Jurkat, Clone E6-1 (cell line): Measurements from ENCODE around the gene TMEM259.

ENCODE experiments used
- DNase-seq: peaks from one replicate; pipeline ENCODE4 v3.0.0-alpha.2; 2011; ENCODE audit warnings: low read depth, low spot score
- H3K4me3 ChIP-seq: 2 replicates; pipeline ENCODE4 v1.5.1; 2011; ENCODE audit warnings: mild to moderate bottlenecking, low read length, control low read depth, moderate library complexity

TMEM259 gene

DNA sequence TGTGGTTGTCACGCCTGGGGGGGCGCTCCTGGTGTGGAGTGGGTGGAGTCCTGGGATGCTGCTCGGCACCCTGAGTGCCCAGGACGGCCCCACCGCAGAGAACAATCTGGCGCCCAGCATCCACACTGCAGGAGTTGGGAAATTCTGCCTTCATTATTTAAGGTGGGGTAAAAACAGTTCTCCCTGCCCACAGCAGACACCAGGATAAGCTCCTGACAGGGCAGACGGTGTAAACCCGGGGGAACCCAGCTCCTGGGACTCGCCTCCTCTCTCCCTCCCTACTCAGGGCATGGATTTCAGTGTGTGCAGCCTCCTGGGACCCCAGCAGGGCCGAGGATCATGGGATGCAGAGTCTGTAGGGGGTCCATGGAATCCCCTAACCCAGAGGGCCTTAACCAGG is 44.4 kb downstream of the TMEM259 start:
- no peak overlapping the region for H3K4me3 ChIP-seq
- no peak for DNase-seq

DNA sequence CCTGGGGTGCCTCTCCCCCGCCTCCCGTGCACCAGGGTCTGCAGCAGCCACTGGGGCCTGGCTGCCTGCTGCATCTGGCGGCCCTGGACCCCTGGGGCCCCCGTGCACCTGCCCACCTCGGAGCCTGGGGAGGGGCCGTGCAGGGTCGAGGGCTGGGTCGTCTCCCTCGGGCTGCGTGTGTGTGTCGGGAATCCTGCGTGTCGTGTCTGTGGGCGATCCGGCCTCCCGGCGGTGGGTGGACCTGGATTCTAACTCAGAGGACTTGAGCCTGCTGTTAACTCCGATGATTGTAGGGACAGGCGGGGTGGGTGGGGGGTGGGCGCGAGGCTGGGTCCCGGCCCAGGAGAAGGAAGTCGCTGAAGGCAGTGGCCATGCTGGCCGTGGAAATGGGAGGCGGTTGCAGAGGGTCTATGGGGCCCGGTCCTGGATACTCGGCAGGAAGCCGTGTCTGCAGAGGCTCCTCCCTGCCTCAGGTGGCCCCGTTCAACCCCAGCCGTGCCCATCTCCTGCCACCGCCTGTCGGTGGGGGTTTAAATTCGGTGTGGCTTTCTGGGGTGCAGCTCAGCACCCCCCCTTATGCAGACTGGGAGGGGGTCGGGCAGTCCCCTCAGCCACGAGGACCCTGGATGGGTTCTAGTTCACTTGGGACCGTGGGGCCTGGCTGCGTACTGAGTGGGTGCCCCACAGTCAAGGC is 46.2 kb downstream of the TMEM259 start:
- no peak for DNase-seq
- no peak overlapping the region for H3K4me3 ChIP-seq

DNA sequence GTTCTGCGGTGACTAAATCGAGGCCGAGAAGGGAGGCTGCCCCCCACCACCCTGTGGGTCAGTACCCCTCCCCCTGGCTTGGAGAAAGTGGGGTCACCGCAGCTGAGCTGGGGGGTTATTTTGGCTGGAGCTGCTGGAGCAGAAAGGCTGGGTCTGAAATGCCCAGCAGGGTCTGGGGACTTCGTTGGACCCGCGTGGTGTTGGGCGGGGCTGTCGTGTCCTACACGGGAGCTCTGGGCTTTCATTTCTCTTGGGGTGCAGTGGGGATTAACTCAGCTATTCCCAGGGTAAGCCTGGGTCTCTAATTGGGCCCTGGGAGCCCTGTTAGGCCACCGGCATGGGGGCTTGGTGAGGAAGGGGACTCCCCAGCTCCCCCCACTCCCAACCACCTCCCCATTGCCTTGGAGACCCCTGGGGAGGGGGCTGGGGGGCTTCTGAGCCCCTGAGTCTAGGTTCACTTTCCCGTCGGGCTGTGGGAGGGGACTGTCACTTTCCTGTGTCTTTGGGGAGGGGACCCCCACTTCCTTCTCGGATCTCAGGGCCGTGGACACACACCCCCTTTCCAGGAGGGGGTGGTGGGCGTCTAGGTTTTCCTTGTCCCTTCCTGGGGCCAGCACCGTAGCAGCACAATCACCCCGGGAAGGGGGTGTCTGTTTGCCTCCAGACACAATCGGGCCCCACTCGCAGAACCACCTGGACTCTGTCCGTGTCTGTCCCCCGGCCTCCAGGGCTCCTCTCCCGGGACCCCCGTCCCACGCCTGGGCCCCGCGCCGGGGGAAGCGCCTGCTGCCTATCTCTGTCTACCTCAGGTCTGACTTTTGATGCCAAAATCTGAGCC is 47.0 kb downstream of the TMEM259 start:
- H3K4me3 ChIP-seq = no peak overlapping the region
- DNase-seq = no peak

DNA sequence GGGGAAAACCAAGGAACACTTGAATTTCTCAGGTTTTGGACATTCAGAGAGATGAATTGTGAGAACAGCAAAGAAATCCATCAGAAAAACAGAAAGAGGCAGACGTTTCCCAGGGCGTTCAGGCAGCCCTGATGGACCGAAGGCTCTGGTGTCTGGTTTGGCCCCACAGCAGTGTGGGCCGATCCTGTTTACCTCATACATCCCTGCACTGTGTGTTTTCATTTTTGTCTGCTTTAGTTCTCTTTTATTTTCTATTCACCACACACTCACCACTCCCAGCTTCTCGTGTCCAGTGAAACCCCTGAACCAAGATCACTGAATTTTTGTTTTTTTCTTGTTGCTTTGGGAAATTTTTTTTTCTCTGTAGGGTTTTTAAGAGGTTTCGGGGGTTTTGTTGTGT is 48.6 kb downstream of the TMEM259 start:
- H3K4me3 ChIP-seq = no peak overlapping the region
- DNase-seq = no peak

DNA sequence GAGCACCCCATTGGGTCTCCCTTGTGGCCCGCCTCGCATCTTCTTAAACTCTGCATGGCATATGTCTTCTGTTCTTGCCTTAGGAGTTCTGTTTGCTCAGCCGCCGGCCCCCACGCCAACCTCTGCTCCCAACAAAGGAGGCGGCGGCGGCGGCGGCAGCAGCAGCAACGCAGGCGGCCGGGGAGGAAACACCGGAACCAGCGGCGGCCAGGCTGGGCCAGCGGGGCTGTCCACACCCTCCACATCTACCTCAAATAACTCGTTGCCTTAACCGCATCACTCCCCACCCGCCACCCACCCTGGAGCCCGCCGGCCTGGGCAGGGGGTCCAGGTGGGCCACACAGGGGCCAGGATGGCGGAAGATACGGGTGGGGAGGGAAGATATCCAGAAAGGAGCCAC is 49.1 kb downstream of the TMEM259 start:
- no peak for DNase-seq
- no peak overlapping the region for H3K4me3 ChIP-seq

DNA sequence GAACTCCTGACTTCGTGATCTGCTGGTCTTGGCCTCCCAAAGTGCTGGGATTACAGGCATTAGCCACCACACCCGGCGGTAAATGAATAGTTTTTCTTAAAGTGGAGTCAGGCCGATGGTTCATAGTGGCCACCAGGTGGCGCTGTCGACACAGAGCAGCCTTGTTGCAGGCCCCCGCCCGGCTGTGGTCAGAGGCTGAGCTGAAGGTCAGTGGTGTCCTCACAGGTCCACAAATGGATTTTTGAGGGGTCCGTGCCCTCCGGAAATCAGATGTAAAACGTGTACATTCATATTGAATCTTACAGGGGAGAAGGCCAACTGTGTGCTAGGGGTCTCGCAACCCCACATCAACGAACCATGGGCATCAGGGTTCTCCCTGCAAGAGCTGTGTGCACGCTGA is 50.2 kb downstream of the TMEM259 start:
- no peak overlapping the region for H3K4me3 ChIP-seq
- no peak for DNase-seq

DNA sequence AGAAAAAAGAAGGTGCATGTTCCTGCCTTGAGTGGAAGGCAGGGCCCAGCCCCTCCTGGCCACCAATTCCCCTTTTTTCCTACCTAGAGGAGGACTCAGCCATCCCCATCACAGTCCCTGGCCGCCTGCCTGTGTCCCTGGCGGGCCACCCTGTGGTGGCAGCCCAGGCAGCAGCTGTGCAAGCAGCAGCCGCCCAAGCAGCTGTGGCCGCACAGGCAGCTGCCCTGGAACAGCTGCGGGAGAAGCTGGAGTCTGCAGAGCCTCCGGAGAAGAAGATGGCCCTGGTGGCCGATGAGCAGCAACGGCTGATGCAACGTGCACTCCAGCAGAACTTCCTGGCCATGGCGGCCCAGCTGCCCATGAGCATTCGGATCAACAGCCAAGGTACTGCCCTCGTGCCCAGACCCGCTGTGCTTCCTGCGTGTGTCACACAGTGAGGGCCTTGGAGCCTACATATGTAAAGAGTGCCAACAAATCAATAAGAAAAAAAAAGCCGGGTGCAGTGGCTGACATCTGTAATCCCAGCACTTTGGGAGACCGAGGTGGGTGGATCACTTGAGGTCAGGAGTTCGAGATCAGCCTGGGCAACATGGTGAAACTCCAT is 54.3 kb downstream of the TMEM259 start:
- no peak for DNase-seq

DNA sequence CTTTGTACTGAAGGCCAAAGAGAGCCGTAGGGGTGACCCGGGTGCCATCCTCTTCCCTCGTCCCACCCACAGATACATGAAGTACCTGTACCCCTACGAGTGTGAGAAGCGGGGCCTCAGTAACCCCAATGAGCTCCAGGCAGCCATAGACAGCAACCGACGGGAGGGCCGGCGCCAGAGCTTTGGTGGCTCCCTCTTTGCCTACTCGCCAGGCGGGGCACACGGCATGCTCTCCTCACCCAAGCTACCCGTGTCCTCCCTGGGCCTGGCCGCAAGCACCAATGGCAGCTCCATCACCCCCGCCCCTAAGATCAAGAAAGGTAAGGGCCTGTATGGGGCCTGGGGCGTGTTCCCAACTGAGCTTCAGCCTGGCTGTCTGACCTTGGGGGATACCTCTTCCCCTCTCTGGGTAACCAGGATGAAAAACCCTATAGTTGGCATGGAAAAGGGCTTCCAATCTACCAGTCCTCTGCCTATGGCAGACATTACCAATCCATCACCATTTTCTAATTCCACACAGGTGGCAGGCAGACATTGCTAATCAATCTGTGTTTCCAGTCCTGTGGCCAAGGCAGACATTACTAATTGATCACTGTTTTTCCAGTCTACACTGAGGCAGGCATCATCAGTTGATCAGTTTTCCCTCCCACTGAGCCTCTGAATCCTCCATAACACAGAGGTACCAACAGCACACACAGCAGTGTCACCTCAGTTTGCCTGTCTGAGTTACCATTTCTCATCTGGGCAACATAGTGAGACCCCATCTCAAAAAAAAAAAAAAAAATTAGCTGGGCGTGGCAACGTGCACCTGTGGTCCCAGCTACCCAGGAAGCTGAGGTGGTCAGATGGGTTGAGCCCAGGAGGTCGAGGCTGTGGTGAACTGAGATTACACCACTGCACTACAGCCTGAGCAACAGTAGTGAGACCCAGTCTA is 55.9 kb downstream of the TMEM259 start:
- DNase-seq = peak; percentile 57
- no peak overlapping the region for H3K4me3 ChIP-seq

More for the DNA sequence above, 54.3 kb downstream of the TMEM259 start:
- H3K4me3 ChIP-seq = no peak overlapping the region

DNA sequence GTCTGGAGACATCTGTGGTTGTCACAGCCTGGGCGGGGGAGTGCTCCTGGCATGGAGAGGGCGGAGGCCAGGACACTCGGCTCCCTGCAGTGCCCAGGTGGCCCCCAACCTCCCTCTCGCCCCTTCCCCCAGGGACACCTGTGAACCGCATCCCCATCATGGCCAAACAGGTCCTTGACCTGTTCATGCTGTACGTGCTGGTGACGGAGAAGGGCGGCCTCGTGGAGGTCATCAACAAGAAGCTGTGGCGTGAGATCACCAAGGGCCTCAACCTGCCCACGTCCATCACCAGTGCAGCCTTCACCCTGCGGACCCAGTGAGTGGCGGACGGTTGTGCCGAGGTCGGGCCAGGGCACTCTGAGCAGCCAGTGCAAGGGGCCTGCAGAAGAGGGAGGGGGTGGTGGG is 56.8 kb downstream of the TMEM259 start:
- no peak for DNase-seq

DNA sequence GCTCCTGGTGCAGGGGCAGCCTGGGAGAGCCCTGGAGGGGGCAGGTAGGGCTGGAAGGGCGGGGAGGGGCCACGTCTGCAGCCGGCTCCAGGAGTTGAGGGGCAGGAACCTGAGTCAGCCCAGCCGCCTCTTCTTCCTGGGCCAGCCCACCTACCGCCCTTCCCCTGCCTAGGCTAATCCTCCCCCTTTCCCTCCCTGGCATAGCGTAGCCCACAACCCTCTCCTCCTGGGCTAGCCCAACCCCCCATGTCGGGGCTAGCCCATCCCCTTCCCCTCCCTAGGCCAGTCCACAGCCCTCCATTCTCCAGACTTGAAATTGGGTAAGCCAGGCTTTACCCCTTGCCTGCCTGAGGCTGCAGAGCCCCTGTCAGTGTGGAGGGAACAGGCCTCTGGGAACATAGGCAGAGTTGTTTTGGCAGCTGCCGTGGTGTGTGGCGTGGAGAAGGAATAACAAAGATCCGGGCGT is 57.4 kb downstream of the TMEM259 start:
- H3K4me3 ChIP-seq = no peak overlapping the region
- DNase-seq = no peak

More for the DNA sequence above, 56.8 kb downstream of the TMEM259 start:
- H3K4me3 ChIP-seq = no peak overlapping the region

DNA sequence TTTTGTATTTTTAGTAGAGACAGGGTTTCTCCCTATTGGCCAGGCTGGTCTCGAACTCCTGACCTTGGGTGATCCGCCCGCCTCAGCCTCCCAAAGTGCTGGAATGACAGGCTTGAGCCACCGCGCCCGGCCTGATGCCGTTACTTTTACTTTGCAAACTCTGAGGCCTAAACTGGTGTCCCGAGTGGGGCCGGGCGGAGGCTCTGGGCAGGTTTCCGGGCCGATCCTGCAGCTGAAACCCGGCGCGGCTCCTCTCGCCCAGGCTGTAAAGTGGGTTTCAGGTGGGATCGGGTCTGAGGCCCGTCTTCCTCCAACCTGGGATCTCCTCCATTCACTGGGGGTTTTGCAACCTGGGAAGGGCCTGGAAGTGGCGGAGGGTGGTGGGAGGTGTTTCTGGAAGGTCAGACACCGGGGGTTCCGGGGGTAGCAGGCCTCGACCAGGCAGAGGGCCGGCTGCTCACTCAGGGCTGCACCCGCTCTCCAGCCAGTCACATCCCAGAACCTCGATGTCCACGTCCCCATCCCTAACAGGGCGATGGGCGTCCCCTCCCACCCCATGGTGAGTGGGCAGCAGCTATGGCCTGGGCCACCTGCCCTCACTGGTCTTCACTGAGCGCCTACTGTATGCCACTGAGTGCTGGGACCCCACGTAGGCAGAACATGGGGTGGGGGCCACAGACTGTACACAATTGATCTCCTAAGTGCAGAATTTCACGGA is 58.1 kb downstream of the TMEM259 start:
- H3K4me3 ChIP-seq = no peak overlapping the region
- DNase-seq = no peak

DNA sequence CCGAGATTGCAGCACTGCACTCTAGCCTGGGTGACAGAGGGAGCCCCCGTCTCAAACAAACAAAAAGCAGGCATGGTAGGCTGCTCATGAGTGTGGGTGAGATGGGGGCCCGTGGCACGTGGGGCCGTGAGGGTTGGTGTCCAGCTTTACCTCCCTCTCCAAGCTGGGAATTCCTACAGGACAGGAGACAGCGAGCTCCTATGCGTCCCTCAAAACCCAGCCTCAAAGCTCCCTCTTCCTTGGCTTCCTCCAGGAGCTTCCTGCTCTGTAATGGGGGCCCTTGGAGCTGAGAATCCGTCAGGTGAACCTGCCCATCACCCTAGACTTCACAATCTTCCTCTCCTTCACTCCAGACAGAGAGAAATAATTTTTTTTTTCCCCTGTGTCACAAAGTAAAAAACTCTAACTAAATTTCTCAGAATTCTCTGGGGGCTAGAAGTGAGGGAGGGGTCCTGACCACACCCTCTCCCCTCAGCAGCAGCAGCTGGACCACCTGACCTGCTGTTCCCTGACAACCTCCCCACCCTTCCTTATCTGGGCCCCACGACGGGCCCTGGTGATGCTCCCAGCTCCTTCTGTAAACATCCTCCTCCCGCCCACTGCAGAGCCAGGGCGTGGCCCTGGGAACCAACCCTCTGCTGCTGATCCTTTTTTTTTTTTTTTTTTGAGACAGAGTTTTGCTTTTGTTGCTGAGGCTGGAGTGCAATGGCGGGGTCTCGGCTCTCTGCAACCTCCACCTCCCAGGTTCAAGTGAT is 58.9 kb downstream of the TMEM259 start:
- no peak overlapping the region for H3K4me3 ChIP-seq
- DNase-seq = no peak

DNA sequence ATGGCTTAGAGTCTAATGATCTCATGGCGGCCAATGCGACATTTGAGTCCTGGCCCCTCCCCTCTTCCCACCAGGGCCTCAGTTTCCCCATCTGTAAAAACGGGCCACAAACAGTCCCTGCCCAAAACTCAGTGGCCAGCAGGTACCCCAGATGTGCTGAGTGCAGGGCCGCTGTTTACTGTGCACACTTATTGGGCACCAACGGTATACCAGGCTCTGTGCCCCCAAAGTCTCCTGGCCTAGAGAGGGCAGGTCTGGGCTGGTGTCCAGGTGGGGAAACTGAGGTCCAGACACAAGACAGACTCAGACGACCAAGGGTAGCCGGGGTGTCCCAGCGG is 60.4 kb downstream of the TMEM259 start:
- no peak overlapping the region for H3K4me3 ChIP-seq

DNA sequence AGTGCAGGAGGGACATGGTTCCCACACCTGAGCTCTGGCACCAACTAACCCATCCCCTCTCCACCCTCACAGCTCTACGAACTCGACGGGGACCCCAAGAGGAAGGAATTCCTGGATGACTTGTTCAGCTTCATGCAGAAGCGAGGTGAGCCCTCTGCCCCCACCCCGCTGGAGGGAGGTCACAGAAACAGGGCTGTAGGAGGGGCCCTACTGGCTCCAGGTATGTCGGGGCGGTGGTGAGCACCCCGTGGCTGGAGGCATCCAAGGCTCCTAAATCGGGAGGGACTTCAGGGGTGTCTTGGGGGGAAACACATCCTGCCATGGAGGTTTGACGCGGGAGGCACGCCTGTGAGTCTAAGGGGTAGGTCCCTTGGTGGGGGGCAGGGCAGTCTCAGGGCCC is 60.9 kb downstream of the TMEM259 start:
- DNase-seq = no peak
- no peak overlapping the region for H3K4me3 ChIP-seq

More for the DNA sequence above, 60.4 kb downstream of the TMEM259 start:
- DNase-seq = no peak
